ENCODE results near the gene MYCL. TPM values are rescaled to one million over a fixed set of nuclear protein-coding genes. Genes with fewer than 3 reads are reported as not detected.

The MYCL gene, protein sequence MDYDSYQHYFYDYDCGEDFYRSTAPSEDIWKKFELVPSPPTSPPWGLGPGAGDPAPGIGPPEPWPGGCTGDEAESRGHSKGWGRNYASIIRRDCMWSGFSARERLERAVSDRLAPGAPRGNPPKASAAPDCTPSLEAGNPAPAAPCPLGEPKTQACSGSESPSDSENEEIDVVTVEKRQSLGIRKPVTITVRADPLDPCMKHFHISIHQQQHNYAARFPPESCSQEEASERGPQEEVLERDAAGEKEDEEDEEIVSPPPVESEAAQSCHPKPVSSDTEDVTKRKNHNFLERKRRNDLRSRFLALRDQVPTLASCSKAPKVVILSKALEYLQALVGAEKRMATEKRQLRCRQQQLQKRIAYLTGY
- polyA plus RNA-seq (ENCODE audit: insufficient read length): 2.6 TPM

DNA sequence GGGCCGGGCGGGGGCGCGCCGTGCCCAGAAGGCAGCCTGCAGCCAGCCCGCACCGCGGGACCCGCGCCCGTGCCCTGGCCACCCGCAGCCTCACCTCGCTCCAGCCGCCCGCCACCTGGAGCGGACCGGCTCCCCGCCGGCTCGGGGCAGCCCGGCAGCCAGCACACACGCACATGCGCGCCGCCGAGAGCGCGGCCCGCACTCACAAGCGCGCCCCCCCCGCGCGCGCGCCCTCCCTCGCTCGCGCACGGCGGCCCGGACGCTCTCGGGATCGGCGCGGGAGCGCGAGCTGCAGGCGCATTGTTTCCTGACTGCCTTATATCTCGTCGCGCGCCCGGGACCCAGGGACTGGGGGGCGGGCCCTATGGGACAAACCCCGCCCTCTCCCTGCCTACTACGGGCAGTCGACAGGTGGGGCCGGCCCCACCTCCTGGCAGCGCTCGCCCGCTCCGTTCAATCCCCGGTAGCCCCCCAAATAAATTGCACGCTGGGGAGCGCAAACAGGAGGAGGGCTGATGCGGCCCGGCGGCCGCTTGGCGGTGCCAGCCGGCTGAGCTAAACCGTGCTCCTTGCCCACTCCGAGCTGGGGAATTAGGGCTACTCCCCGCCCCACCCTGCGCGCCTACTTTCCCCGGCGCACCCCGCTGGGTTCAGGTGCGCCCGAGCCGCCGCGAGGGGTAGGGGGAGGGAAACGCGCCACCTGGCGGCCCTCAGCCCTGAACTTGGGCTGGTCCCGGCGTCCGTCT is at the start of gene MYCL:
Gene MYCL, minus strand, starts transcription at position 204 of the 746 bp plus-strand sequence. CDS start 483 bp downstream, outside the sequence.
- DNase-seq: peak; percentile 52

DNA sequence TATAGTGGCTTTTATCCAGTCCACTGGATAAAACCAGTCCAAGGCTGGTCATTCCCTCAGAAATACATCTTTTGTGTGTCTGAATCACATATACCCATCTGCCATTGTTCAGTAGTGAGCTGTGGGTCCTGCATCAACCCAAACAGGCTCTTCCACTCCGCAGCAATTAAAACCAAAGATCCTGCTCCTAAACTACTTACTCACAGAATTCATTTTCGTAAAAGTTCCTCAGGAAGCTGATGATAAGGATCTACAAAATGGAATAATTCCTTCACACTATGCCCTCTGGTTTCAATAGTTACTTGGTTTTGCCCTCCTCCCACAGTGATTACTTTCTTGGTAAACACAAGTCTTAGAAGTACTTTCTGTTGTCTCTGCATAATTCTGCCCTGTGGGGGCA is 48.2 kb upstream of the MYCL start:
- DNase-seq: no peak

DNA sequence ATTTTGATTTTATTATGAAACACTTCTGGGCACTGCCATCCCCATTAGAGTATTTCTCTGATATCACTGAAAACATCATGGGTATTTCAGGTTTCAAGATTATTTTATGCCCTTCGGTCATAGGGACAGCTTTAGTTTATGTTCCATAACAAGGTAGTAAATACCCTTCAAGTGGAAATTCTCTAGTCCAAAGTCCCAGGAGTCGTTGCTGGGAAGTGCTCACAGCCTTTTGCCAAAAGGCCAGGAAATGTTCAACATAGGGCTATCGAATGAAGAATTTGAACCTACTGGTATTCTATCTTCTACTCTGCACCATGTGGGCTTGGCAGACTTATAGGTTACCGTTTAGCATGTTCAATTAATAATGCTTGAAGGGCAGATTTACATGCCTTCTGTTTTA is 45.5 kb upstream of the MYCL start:
- no peak for DNase-seq

DNA sequence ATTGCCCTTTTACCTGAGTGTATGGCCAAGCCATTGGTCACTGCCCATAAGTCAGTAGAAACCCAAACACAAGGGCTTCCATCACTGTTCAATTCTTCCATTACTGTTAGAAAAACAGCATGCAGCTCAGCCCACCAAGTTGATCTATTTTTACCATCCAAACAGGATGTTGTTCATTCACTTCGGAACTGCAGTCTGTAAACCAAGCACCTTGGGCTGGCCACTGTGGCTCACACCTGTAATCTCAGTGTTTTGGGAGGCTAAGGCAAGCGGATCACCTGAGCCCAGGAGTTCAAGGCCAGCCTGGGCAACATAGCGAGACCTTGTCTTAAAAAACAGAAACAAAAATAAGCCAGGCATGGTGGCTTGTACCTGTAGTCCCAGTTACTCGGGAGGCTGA is 44.5 kb upstream of the MYCL start:
- no peak for DNase-seq

DNA sequence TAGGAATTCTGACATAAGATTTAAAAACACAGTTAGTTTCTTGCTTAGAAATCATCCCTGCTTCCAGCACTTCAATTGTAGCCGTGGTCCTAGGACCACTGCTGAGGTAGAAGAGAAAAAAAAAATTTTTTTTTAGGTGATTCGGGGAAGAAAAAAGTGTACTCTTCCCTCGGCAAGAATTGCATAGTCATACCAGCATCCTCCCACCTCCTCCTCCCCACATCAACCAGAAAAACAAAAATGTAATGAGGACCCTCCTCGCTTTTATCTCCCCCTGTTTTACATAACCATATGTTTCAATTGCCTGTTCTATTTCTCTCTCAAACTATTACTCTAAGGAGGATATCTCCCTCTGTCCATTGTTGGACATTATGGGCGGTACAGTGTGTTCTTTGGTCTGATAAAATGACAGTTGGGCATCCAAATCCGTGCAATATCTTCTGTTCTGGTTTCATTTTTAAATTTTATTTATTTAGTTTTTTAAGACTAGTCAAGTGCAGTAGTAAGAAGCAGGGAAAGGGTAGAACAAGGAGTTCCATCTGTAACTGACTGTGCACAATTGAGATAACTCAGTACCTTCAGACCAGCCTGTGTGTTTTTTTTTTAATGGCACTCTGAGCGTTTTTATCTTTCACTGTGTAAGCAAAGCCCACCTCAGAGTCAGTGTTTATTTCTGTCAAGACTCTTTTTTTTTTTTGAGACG is 42.8 kb upstream of the MYCL start:
- no peak for DNase-seq

DNA sequence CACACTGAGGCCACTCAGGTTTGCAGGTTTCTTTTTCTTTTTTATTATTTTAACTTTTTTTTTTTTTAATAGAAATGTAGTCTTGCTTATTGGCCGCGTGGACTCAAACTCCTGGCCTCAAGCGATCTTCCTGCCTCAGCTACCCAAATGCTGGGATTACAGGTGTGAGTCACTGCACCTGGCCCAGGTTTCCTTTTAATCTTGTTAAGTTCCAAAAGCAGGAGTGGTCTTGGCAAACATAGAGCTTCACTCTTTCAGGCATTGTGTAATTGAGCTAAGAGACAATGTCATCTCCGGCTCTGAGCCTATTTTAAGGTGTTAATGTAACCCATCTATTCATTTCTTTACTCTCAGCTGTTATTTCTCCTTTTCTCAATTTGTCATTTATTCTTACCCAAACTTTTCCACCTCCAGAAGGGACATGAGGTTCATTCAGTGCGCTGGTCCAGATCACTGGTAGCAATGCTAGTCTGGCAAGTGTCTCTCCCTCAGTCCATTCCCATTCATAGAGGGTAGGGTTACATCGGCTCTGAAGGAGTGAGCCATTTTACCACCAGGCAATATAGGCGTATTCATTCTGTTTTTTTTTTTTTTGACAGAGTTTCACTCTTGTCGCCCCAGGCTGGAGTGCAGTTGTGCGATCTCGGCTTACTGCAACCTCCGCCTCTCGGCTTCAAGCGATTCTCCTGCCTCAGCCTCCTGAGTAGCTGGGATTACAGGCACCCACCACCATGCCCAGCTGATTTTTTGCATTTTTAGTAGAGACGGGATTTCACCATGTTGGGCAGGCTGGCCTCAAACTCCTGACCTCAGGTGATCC is 42.0 kb upstream of the MYCL start:
- DNase-seq: no peak

DNA sequence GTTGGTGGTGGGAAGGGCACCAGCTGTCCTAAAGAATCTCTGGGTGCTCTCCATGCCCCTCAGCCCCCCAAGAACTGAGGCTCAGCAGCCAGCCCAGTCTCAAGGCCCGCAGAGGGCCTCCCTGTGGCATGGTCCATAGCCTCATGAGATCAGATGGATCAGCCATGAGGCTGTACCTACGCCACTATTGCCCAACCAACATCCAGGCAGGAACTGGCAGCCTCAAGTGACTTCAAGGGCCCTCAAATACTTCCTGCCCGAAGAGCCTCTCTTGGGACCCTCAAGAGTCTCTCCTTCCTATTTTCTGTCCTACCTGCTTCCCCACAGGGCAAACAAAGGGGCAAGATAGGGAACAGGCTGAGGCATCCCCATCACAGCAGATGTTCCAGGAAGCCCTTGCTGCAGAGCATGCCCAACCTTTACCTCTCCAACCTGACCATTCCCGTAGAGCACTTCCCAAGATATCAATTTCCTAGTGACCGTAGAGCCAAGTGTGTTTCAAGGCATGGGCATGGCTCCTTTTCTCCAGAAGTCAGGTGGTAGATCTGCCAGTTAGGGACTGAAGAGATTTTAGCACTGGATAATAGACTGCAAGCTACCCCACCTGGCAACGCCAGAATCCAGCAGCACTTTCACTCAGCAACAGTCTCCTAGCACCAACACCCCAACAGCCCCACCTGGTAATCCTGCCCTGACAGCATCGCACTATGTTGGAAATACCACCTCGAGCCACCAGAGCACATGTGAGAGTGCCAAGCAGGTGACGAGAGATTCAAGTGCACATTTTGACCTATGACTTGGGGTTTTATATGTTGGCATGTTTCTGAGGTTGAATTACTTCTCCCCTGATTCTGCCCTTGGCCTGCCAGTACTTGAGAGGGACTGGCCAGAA is 39.5 kb upstream of the MYCL start:
- DNase-seq: no peak

DNA sequence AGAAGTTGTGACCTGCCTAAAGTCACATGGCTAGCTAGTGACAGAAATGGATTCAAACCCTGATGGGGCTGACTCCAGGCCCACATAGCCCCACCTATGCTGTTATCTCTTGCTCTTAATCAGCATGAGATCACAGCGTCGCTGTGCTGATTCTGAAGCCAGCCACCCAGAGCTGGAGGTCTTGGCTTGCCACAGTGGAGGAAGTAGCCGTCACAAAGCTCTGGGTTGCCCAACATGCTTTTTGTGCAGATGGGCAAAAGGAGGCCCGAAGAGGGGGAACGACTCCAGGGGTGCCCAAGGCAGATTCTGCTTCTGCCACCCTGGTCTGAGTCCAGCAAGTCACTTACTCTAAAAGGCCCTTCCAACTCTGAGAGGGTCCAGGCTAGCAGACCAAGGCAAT is 38.5 kb upstream of the MYCL start:
- no peak for DNase-seq

DNA sequence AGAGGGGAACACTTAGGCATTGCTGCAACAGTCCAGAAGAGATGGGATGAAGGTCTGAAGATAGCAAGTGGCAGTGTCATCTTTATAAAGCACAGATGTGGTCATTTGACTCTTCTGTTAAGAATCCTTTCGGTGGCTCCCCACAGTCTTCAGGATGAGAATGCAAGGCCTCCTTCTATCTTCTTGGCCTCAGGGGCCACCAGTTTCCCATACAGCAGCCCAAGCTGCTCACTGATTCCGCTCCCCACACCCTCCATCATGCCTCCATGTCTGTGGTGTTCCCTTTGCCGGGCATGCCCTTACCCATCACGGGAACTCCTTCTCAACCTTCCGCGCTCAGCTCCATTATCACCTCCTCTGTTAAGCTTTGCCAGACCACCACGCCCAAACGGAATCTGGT is 37.1 kb upstream of the MYCL start:
- no peak for DNase-seq

DNA sequence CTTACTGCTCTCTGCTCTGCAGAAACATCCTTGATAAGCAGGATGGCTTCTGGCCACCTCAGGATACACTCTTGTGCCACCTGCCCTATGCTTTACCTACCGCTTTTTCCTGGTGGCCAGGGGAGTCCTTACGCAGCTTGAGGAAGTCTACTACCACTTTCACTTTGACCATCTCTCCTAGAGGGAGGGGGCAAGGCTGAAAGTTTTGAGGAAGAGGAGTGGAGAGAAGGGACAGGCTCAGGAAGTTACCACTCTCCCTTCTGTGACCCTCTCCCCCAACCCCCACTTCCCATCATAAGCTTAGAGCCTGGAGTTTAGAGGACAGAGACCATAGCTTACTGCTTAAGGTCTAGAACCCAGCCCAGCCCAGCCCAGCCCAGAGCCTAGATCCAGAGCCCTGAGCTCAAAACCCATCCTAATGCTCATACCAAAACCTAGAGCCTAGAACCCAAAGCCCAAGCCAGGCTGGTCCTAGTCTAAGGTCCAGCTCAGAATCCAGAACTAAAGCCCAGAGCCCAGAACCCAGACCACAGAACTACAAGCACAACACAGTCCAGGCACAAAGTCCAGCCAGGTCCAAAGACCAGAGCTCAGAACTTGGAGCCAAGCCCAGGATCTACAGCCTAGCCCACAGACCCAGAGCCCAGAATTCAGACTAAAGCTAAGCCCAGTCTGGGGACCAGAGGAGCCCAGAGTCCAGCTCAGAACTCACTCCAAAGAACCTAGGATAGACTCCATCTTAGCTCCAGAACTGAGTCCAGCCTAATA is 35.2 kb upstream of the MYCL start:
- DNase-seq: no peak

DNA sequence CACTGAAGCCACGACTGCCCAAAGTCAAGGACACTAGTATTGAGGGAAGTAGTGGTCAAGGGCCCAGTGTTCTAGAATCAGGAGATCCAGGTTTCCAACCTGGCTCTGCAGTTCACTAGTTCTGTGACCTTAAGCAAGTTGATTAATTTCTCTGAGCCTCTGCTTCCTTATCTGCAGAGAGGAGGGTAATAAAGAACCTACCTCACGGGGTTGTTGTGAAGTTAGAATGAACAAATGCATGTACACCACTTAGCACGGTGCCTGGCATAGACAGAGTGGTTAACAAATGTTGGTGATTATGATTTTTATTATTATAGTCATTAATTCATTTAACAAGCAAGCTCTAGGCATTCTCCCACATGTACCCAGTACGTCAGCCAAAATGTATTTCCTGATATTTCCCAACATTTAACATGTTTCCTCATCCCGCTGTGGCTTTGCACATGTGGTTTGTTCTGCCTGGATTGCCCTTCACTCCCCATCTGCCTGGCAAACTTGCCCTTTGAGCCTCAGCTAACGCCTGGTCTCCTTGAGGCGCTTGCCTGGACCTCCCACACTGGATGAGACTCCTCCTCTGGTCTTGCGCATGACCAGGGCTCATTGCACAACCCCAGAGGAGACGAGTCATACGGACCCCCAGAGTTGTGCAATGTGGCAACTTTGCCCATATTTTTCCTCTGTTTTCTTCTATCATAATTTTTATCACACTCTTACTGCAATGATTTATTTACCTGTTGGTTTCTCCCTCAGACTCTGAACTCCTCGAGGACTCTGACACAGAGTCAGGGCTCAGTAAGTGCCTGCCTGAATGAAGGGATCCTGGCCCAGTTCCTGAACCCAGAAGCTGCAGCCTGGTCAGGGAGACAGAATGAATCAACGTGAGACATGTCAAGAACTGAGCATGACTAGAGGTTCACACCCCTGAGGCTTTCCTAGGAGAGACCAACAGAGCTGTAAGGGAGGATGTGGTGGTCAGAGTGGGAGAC is 32.5 kb upstream of the MYCL start:
- no peak for DNase-seq

DNA sequence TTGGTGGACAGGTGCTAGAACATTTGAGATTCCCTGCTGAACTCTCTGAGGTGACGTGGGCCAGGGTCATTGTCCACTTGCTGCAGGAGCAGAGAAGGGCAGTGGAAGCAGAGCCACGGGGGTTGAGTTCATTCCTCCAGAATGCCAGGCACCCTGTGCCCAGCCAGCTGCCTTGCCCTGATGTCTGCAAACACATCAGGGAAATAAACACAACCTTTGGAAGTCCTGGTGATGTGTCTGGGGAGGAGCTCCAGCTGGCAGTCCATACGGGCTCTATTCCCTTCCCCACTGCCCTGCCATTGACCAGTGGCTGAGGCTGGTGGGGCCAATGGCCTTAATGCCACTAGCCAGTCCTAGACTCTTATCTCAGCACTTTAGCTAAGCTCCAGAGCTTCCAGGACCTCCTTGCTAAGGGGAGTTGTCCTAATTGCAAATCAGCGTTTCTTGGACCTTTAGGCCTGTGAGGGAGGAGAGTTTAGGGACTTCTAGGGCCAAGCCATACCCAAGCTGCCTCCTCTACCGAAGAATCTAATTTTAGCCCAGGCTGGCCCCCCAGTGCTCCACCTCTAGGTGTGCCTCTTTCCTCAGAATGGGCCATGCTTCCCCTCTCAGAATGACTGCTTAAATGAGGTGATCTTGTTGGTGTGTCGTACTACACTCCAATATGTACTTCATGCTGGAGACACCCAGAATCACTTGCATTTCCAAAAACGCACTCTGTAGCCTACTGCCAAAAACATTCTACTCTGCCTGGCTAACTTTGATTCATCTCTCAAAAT is 27.3 kb upstream of the MYCL start:
- DNase-seq: no peak

DNA sequence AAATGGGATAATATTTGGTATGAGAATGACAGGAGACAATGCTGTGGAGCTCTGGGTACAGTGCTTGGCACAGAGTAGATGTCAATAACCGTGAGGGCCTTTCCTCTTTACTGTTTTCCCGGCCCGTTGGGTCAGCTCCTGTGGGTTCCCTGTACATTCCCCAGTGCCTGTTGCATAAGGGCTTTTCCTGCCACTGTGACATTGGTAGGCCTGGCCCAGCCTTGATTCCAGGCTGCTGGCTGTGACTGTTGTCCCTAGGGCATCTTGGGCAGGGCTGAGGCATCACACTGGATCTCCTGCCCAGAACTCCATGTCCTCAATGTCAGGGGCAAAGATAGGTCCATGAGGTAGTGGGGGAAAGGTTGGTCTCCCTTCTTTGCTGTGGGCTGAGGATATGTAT is 25.8 kb upstream of the MYCL start:
- DNase-seq: no peak

DNA sequence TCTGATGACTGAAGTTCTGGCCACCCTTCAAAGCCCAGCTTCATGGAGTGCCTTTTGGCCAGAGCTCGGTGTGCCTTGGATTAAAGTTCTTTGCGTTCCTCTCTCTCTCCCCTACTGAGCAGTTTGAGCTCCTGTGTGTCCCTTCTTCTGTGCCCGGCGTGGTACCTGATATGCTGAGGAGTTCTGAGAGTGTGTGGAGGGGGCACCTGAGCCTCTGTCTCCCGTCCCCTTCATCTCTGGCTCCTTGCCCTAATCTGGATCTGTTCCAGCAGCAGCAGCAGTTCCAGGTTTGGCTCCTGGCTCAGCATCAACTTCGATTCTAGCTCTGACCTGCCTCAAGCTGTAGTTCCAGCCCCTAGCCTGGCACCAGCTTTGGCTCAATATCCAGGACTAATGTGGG is 25.1 kb upstream of the MYCL start:
- no peak for DNase-seq

DNA sequence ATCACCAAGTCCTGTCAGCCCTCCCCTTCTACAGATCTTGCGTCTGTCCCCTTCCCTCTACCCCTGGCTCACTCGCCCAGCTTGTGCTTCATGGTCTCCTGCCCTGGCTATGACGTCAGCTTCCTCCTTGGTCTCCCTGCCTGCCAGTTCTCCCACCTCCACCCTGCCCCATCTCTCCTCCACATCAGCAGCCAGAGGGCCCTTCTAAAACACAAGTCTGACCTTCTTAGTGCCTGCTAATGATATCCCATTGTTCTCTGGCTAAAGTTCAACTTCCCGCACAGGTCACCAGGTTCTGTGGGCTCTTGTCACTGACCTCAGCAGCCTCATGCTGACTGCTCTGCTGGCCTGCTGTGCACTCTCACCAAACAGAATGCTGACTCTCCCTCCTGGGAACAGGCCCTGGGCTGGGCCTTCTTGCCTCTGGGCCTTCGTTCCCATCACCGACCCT is 24.7 kb upstream of the MYCL start:
- no peak for DNase-seq

DNA sequence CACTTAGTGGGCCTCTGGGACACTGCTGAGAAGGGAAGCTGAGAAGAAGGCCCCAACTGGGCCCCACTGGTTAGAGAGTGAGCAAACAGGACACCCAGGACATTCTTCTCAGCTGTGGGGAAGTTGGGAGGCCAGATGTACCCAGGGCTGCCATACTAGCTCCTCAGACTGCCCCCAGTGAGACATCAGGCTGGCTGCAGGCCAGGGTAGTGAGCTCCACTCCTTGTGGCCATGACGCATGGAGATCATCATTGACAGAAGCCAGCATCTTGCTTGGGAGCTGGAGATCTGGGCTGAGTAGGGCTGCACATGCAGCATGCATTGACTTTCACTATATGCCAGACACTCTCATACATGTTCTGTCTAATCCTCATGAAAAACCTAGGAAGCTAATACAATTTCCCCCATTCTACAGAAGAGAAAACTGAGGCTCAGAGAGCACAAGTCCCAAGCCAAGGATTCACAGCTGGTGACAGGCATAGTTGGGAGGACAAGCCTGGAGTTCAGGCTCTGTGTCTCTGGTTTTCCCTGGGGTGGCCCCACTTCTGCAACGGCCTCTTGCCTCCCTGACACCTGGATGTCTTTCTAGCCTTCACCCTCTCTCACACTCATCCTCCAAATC is 24.1 kb upstream of the MYCL start:
- no peak for DNase-seq

DNA sequence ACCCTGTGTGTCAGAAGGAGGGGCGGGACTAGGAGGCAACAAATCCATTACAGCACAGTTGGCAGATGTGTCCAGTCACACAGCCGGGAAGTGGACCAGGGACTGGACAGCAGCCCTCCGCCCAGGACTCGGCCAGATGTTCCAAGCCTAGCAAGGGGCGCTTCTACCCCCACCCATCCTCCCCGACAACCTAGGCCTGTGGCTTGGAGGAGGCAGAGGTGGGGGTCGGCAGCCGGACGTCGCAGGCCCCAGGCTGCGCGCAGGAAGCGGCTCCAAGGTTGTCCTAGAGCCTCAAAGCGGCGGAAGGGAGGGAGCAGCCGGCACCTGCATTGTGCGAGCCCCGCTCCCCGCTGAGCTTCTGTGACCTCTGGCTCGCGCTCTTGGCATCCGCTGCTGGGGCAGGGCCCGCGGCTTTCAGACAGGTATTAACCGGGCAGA is 20.6 kb upstream of the MYCL start:
- no peak for DNase-seq

DNA sequence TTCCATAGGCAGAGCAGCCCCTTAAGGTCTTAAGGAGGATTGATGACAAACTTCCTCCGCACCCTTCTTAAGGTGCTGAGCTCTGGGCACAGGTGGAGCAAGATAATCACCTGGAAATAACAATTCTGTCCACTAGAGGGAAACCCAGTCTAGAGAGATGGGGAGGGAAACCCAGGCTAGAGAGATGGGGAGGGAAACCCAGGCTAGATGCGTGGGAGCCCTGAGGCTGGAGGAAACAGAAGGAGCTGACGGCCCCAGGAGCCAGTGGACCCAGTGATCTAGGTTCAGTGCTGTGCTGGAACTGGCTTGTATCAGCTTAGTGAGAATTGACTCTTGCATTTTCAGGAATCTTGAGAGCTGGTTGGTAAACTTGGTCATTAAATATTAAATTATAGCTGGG is 17.8 kb upstream of the MYCL start:
- no peak for DNase-seq

All from hindlimb muscle (tissue), 1 donor.